Ascending aorta (tissue), 2 donors: ENCODE results near the gene EHMT1. TPM values are rescaled to one million over a fixed set of nuclear protein-coding genes. Genes with fewer than 3 reads are reported as not detected.

Source experiments
- DNase-seq, 2 donors: peaks; one replicate each; pipeline ENCODE4 v3.0.0-alpha.2; 2019; ENCODE audit warnings: low spot score in 2 of 2
- H3K27ac ChIP-seq, 2 donors: fragments of 200-600 bp; sonication (generic); one replicate each; pipeline ENCODE4 v1.5.1; 2016 to 2017; ENCODE audit warnings: mild to moderate bottlenecking in 1 of 2
- H3K27me3 ChIP-seq: fragments of 200-600 bp; sonication (generic); one replicate; pipeline ENCODE4 v1.5.1; 2017
- H3K36me3 ChIP-seq, 2 donors: fragments of 200-600 bp; sonication (generic); one replicate each; pipeline ENCODE4 v1.5.1; 2016
- H3K4me1 ChIP-seq, 2 donors: fragments of 200-600 bp; sonication (generic); one replicate each; pipeline ENCODE4 v1.5.1; 2016 to 2017; ENCODE audit warnings: mild to moderate bottlenecking in 1 of 2
- H3K4me3 ChIP-seq, 2 donors: fragments of 200-600 bp; sonication (generic); one replicate each; pipeline ENCODE4 v1.5.1; 2016 to 2017; ENCODE audit warnings: mild to moderate bottlenecking in 1 of 2
- H3K9me3 ChIP-seq, 2 donors: fragments of 200-600 bp; sonication (generic); one replicate each; pipeline ENCODE4 v1.5.1; 2016
- CTCF ChIP-seq, 3 experiments: fragments of 200-600 bp in 2 of 3; fragments of 450-650 bp in 1 of 3; sonication (generic) in 2 of 3; IDR thresholded peaks; one replicate each; pipeline ENCODE4 v1.5.1; 2016 to 2019; ENCODE audit warnings: antibody characterized with exemption in 3 of 3, mild to moderate bottlenecking in 1 of 3, moderate library complexity in 1 of 3
- intact Hi-C: fragments of 100-400 bp; cut with DNase I; formaldehyde crosslinking; loops from one replicate; pipeline ENCODE4 v1.15.1; 2023
- total RNA-seq: library from RNA; depleted of rRNA; stranded (reverse); fragments of >200 nt; gene quantifications from one replicate; pipeline ENCODE4 v1.1.0, GENCODE V29; 2016

EHMT1 gene
- total RNA-seq, 1 donor from 2014 or later: 49.9 TPM

GRCh38 chr9:137772281-137772873 lies 153.6 kb downstream of the EHMT1 start:
- Histone ChIP-seq H3K27me3 (no peaks in the 10 kb centered on the region), H3K4me3 (no peak overlapping the region), H3K4me1 (no peaks in the 10 kb centered on the region), H3K27ac (no peak overlapping the region), H3K9me3 (no peaks in the 10 kb centered on the region), H3K36me3 (peaks cover 41 to 59% of the 10 kb centered on the region in 2 donors)
- no peak for TF ChIP-seq CTCF (IDR thresholded peaks at IDR 0.05)
- intact Hi-C loops: no loop called here
- no peak for DNase-seq

- Histone ChIP-seq H3K27ac (no peak overlapping the region), H3K36me3 (peaks cover 53 to 73% of the 10 kb centered on the region in 2 donors), H3K4me1 (no peaks in the 10 kb centered on the region), H3K27me3 (no peaks in the 10 kb centered on the region), H3K4me3 (no peak overlapping the region), H3K9me3 (no peaks in the 10 kb centered on the region)
- intact Hi-C loops: no loop called here
- no peak for DNase-seq
- no peak for TF ChIP-seq CTCF (IDR thresholded peaks at IDR 0.05)
These were observed 156.1 kb downstream of the EHMT1 start for GRCh38 chr9:137774775-137775386.

GRCh38 chr9:137776306-137776995 lies 157.6 kb downstream of the EHMT1 start:
- Histone ChIP-seq H3K27me3 (no peaks in the 10 kb centered on the region), H3K4me1 (no peaks in the 10 kb centered on the region), H3K9me3 (no peaks in the 10 kb centered on the region), H3K36me3 (peaks cover 44 to 67% of the 10 kb centered on the region in 2 donors), H3K27ac (no peak overlapping the region), H3K4me3 (no peak overlapping the region)
- no peak for TF ChIP-seq CTCF (IDR thresholded peaks at IDR 0.05)
- no peak for DNase-seq
- intact Hi-C loops: no loop called here

GRCh38 chr9:137777761-137778160 lies 159.0 kb downstream of the EHMT1 start:
- Histone ChIP-seq H3K27ac (no peak overlapping the region), H3K9me3 (no peaks in the 10 kb centered on the region), H3K36me3 (peaks cover 56 to 77% of the 10 kb centered on the region in 2 donors), H3K4me3 (no peak overlapping the region), H3K27me3 (no peaks in the 10 kb centered on the region), H3K4me1 (no peaks in the 10 kb centered on the region)
- no peak for DNase-seq
- TF ChIP-seq CTCF (IDR thresholded peaks at IDR 0.05): no peak
- intact Hi-C loops: no loop called here

- Histone ChIP-seq H3K36me3 (peaks cover 57 to 82% of the 10 kb centered on the region in 2 donors), H3K4me1 (no peaks in the 10 kb centered on the region), H3K9me3 (no peaks in the 10 kb centered on the region), H3K4me3 (no peak overlapping the region), H3K27ac (no peak overlapping the region), H3K27me3 (no peaks in the 10 kb centered on the region)
- DNase-seq: no peak
- TF ChIP-seq CTCF (IDR thresholded peaks at IDR 0.05): no peak
- intact Hi-C loops: no loop called here
These were observed 159.5 kb downstream of the EHMT1 start for GRCh38 chr9:137778336-137778735.
